Measurements from ENCODE around the gene SARNP. TPM values are rescaled to one million over a fixed set of nuclear protein-coding genes. Genes with fewer than 3 reads are reported as not detected.

Gene SARNP
- polyA plus RNA-seq, 2 of the 4 experiments (the other 2 are of a cell fraction) = 123 to 198 TPM

DNA sequence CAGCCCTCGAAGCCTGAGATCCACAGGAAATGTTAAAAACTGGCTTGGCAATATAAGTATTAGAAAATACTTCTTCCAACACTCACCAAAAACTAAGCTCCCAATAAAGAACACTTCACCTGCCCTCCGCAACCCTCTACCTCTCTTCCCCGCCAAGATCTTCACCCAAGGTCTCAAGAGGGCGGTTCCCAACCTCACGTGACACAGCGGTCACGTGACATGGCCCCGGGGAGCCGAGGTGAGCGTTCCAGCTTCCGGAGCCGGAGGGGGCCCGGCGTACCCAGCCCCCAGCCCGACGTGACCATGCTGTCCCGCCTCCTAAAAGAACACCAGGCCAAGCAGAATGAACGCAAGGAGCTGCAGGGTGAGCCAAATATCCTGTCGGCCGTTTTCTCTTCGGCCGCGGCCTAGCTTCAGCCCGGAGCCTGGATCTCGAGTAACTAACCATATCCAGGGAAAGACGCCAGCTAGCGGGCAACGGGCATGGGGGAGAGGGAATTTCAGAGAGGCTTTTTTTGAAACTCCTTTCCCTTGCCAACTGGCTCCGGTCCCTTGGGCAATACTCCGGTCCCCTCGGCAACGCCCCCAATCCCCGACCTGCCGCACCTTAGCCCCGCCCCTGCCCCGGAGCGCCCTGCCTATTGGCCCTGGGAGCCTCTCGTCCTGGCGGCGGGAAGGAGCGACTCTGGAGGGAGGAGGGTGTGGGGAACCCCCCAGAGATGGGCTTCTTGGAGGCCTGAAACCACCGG is 101.5 kb downstream of the SARNP start, which contains the start of gene BLOC1S1 (continued):
- TF ChIP-seq ZFP36 (IDR thresholded peaks at IDR 0.05; ENCODE audit: borderline replicate concordance, partially characterized antibody) (peak; percentile 1), ESRRA (IDR thresholded peaks at IDR 0.05; ENCODE audit: borderline replicate concordance, low read length) (0 out of 2 replicates have a peak, but pooled peaks have one; percentile 6), NPAS2 (CRISPR knock-in tag; IDR thresholded peaks at IDR 0.05; ENCODE audit: borderline replicate concordance) (peak; percentile 54; the same call in 1 of the 2 replicates), FOSL2 (IDR thresholded peaks at IDR 0.05) (no peak), FOSL2 (CRISPR knock-in tag; IDR thresholded peaks at IDR 0.05) (peak; percentile 59), POLR2A (IDR thresholded peaks at IDR 0.05; ENCODE audit: low read length) (peak; percentile 37; the same call in 1 of the 2 replicates), ZSCAN20 (CRISPR knock-in tag; IDR thresholded peaks at IDR 0.05) (peak; percentile 60; the same call in 1 of the 2 replicates), CEBPB (IDR thresholded peaks at IDR 0.05) (0 out of 4 replicates have a peak, but pooled peaks of 1 of the 2 experiments have one; percentile 51), ZNF302 (CRISPR knock-in tag; IDR thresholded peaks at IDR 0.05) (no peak), FOSB (CRISPR knock-in tag; IDR thresholded peaks at IDR 0.05) (no peak; the same call in 1 of the 2 replicates), EHF (CRISPR knock-in tag; IDR thresholded peaks at IDR 0.05) (no peak), NFE2L2 (conservative IDR thresholded peaks at IDR 0.05; ENCODE audit: low read length) (no peak), TP53 (CRISPR knock-in tag; IDR thresholded peaks at IDR 0.05) (0 out of 2 replicates have a peak, but pooled peaks have one; percentile 58), HOXB13 (CRISPR knock-in tag; IDR thresholded peaks at IDR 0.05; ENCODE audit: low read depth) (peak; percentile 43; the same call in 1 of the 2 replicates), FOXS1 (CRISPR knock-in tag; IDR thresholded peaks at IDR 0.05) (peak; percentile 85; the same call in 1 of the 2 replicates), TFCP2L1 (CRISPR knock-in tag; IDR thresholded peaks at IDR 0.05) (no peak), KDM5A (IDR thresholded peaks at IDR 0.05) (peak; percentile 86)
- TF ChIP-seq, protein P1, sequence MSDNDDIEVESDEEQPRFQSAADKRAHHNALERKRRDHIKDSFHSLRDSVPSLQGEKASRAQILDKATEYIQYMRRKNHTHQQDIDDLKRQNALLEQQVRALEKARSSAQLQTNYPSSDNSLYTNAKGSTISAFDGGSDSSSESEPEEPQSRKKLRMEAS (IDR thresholded peaks at IDR 0.05) = peak; percentile 93
- TF ChIP-seq, protein P2, sequence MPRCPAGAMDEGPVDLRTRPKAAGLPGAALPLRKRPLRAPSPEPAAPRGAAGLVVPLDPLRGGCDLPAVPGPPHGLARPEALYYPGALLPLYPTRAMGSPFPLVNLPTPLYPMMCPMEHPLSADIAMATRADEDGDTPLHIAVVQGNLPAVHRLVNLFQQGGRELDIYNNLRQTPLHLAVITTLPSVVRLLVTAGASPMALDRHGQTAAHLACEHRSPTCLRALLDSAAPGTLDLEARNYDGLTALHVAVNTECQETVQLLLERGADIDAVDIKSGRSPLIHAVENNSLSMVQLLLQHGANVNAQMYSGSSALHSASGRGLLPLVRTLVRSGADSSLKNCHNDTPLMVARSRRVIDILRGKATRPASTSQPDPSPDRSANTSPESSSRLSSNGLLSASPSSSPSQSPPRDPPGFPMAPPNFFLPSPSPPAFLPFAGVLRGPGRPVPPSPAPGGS (IDR thresholded peaks at IDR 0.05) = no peak
- TF ChIP-seq, protein P3, sequence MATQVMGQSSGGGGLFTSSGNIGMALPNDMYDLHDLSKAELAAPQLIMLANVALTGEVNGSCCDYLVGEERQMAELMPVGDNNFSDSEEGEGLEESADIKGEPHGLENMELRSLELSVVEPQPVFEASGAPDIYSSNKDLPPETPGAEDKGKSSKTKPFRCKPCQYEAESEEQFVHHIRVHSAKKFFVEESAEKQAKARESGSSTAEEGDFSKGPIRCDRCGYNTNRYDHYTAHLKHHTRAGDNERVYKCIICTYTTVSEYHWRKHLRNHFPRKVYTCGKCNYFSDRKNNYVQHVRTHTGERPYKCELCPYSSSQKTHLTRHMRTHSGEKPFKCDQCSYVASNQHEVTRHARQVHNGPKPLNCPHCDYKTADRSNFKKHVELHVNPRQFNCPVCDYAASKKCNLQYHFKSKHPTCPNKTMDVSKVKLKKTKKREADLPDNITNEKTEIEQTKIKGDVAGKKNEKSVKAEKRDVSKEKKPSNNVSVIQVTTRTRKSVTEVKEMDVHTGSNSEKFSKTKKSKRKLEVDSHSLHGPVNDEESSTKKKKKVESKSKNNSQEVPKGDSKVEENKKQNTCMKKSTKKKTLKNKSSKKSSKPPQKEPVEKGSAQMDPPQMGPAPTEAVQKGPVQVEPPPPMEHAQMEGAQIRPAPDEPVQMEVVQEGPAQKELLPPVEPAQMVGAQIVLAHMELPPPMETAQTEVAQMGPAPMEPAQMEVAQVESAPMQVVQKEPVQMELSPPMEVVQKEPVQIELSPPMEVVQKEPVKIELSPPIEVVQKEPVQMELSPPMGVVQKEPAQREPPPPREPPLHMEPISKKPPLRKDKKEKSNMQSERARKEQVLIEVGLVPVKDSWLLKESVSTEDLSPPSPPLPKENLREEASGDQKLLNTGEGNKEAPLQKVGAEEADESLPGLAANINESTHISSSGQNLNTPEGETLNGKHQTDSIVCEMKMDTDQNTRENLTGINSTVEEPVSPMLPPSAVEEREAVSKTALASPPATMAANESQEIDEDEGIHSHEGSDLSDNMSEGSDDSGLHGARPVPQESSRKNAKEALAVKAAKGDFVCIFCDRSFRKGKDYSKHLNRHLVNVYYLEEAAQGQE (IDR thresholded peaks at IDR 0.05) = 0 out of 2 replicates have a peak, but pooled peaks have one; percentile 39

DNA sequence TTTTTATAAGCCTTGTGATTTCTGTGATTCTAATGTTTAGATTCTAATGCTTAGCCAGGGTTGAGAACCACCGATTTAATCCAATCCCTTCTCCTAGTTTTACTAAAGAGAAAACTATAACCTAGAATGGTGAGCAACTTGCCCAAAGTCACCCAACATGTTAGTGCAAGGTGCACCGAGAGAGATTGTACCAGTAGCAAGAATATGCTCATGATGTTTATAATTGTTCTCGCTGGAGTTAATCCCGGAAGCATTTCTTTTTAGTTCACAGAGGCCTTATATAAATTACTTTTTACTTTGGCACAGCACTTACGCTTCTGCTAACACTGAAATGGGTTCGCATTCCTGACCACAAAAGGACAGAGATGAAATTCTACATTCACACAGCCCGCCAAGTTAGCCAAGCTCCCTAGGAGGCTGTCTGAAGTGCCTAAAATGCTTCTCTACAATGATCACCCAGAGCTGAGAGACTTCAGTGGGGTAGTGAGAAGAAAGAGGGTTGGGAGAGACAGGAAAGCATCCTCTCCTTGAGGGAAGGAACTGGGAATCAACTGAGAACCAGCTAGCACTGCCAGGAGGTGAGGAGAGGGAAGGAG is 102.3 kb downstream of the SARNP start:
- DNase-seq (ENCODE audit: low read depth in 1 of 2, low spot score in 1 of 2) (peak in 1 of 2 experiments; percentile 24), FAIRE-seq (no peak), ATAC-seq (no peak)
- H3K9me3 ChIP-seq = no peaks in the 10 kb centered on the region
- H3K27ac ChIP-seq = peak overlapping the region; percentile 96 to 97
- TF ChIP-seq, protein P4, sequence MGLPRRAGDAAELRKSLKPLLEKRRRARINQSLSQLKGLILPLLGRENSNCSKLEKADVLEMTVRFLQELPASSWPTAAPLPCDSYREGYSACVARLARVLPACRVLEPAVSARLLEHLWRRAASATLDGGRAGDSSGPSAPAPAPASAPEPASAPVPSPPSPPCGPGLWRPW (IDR thresholded peaks at IDR 0.05) = no peak
- TF ChIP-seq ZFP36 (IDR thresholded peaks at IDR 0.05; ENCODE audit: borderline replicate concordance, partially characterized antibody) (no peak), MAZ (IDR thresholded peaks at IDR 0.05; ENCODE audit: borderline replicate concordance, low read depth, low read length) (no peak), NFE2L2 (conservative IDR thresholded peaks at IDR 0.05; ENCODE audit: low read length) (no peak), HOXB13 (CRISPR knock-in tag; IDR thresholded peaks at IDR 0.05; ENCODE audit: low read depth) (no peak), JUNB (IDR thresholded peaks at IDR 0.05) (no peak), MAFK (IDR thresholded peaks at IDR 0.05; ENCODE audit: partially characterized antibody) (no peak), RNF2 (IDR thresholded peaks at IDR 0.05; ENCODE audit: borderline replicate concordance, low read depth) (no peak), CBX2 (IDR thresholded peaks at IDR 0.05; ENCODE audit: borderline replicate concordance, low read depth) (no peak), POLR2A (IDR thresholded peaks at IDR 0.05; ENCODE audit: low read length) (no peak), FOSB (CRISPR knock-in tag; IDR thresholded peaks at IDR 0.05) (no peak)
- TF ChIP-seq, protein P5, sequence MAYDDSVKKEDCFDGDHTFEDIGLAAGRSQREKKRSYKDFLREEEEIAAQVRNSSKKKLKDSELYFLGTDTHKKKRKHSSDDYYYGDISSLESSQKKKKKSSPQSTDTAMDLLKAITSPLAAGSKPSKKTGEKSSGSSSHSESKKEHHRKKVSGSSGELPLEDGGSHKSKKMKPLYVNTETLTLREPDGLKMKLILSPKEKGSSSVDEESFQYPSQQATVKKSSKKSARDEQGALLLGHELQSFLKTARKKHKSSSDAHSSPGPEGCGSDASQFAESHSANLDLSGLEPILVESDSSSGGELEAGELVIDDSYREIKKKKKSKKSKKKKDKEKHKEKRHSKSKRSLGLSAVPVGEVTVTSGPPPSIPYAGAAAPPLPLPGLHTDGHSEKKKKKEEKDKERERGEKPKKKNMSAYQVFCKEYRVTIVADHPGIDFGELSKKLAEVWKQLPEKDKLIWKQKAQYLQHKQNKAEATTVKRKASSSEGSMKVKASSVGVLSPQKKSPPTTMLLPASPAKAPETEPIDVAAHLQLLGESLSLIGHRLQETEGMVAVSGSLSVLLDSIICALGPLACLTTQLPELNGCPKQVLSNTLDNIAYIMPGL (CRISPR knock-in tag; IDR thresholded peaks at IDR 0.05; ENCODE audit: borderline replicate concordance) = no peak
- ChIA-PET POLR2A (interaction anchor here (0.7 to 1.5 kb wide), 7 partner anchors 9 to 115 kb away, joined by 4 to 10 read pairs (median 5); partner anchors contain the start of genes CD63, DNAJC14, ORMDL2 and SARNP), CTCF (interaction anchor here (1.0 to 12.3 kb wide), 7 partner anchors 9 to 58 kb away, joined by 3 to 139 read pairs (median 20); partner anchors contain the start of genes GDF11 and ITGA7)
- peak overlapping the region; percentile 93 for H3K4me2 ChIP-seq
- WGBS (ENCODE audit: missing lambda C conversion rate) = 80% methylated on average over 7 of the region's 7 CpGs
- H3K4me3 ChIP-seq = peak overlapping the region; percentile 86
- H3K4me1 ChIP-seq = peaks cover 40% of the 10 kb centered on the region
